ENCODE data around the gene FEM1C.

The FEM1C gene

DNA sequence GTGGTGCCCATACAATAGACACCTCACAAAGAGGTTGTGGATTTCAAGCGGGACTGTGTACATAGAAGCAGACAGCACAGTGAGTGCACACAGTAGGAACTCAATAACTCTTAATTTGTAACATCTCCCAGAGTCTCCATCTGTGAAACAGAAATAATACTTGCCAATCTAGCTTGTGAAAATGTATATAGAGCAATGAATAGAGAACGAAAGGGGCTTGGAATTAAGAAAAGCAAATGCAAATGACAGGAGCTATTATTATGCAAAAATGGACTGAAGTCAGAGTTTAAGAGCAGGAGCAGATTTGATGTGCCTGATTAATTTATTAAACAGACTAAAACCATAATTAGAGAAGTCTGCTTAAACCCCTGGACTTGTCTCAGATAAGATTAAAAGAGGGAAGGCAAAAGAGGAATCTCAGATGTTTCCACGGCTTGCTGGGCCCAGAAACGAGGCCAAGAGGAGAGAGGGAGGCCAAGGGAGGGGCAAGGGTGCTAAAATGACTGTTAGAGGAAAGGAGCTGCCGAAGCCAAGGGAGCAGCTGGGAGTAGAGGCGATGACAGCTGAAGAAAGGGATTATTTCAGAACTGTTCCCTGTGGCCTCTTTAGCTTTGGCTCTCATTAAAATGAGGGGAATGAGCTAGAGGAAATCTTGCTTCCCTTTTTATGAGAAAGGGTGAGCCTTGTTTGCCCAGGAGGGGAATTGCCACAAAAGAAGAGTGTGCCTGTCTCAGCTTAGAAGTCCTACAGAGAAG, 72.1 kb downstream of the FEM1C start:
- DNase-seq = no peak

DNA sequence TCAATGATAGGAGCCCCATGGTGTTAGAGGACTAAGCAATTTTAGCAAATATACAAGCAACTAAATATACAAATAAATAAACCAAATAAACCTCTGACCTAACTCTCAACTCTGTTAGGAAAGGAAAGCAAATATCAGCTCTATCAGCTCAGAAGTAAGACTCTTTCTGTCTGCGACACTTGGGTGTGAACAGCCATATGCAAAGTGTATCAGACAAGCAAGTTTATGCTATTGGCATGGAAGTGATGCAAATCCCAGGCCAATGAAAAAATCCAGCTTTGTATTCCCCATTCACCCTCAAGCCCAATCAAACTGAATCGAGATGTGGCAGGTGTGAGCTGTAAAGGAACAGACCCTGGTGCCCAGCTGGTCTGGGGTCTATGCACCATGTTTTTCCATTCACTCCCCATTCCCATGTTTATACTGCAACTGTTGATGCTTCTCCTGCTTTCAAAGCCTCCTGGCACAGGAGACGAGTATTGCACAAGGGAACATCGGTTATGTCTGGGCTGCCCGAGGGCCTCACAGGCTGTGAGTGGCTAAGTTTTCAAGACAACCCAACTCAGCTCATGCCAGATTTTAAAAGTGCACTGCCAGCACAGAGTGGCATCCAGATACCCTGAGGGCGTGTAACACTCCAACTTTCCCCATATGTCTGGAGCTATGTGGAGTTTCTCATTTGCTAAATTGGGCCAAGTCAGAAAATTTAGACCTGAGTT, 73.1 kb downstream of the FEM1C start:
- no peak for DNase-seq

DNA sequence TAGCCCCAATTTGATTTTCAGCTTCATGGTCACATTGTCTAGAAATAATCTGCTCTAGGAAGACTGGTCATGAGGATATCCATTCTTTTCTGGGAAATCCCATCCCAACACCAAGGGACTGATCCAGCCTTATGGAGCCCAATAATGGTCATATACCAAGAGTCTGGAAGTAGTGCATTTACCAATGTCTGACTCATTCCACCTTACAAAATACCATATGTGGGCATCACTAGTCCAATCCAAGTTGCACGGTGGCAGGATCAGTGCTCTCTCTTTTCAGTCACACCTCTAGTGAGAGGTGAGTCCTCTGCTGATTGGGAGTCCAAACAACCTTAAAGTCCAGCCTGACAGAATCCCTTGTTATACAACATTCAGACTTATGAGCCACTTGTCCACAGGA, 73.7 kb downstream of the FEM1C start:
- no peak for DNase-seq

Data from SIG-M5 (cell line).